Keratinocyte (primary cell): ENCODE data around the gene ERI3.

ENCODE experiments used
- CTCF ChIP-seq, 3 experiments: IDR thresholded peaks in 1 of 3; conservative IDR thresholded peaks in 1 of 3; optimal IDR thresholded peaks in 1 of 3; 2 replicates in 2 of 3; 3 replicates in 1 of 3; pipeline versions ENCODE3 to v1.5.1; 2011; ENCODE audit warnings: low read length in 3 of 3, mild to moderate bottlenecking in 3 of 3, moderate library complexity in 2 of 3, control low read depth in 1 of 3, inconsistent platforms in 1 of 3; ENCODE audit not compliant: insufficient read depth in 2 of 3; ENCODE audit errors: extremely low read depth in 1 of 3
- EZH2 ChIP-seq: IDR thresholded peaks from one replicate; pipeline ENCODE4 v1.6.1; 2012; ENCODE audit warnings: inconsistent platforms, mild to moderate bottlenecking, low read length, moderate library complexity

DNA sequence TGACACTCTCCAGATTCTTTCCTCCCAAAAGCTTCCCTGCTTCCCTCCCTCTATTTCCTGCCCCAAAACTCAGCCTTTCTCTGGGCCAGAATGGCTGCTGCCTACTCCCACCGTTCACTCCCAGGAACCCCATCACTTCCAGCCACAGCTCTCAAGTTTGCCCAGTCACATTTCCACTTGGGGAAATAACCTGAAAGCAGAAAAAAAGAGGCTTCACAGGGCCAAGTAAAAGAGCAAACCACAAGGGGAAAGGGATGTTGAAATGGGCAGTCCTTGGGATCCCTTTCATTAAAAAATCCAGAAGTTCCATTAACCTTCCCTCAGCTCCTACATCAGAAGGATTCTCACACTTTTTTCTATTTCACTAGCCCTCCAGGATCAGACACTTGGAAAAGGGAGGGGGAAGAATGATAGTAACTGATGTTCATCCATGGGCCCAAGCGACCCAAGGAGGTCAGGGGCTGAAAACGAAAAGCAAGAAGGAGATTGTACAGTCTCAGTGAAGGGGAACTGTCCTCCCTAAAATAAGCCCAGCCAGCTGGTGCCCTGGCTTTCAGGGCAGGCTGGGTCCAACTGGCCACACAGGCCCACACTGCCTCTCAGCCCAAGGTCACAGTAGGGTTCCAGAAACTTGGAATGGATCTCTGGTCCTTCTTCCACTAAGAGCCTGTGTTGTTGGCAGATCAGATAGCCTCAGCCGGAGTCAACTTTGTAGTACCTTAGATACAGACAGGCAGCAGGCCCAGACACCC lies 92.1 kb downstream of the ERI3 start:
- TF ChIP-seq CTCF (optimal IDR thresholded peaks at IDR 0.05 in 1 of 3, IDR thresholded peaks at IDR 0.05 in 1 of 3, conservative IDR thresholded peaks at IDR 0.05 in 1 of 3; ENCODE audit: extremely low read depth in 1 of 3, insufficient read depth in 2 of 3, low read length in 3 of 3) (no peak), EZH2 (no peak)
